PC-9 (cell line): Measurements from ENCODE around the gene PBX3. TPM values are rescaled to one million over a fixed set of nuclear protein-coding genes. Genes with fewer than 3 reads are reported as not detected.

Experiments
- BruUV-seq: library from RNA; stranded (reverse); fragments of 400-500 nt; replicated peaks from 2 replicates; lab custom pipeline; 2021; lab: Mats Ljungman, UMichigan
- CTCF ChIA-PET: fragments of 300-600 bp; sonication (Branson Sonifier 250); formaldehyde crosslinking; loops from one replicate; lab custom pipeline; 2022; ENCODE audit warnings: antibody characterized with exemption; lab: Charles Lee
- POLR2A ChIA-PET: fragments of 300-600 bp; sonication (Branson Sonifier 250); formaldehyde crosslinking; loops from one replicate; lab custom pipeline; 2022; ENCODE audit warnings: antibody characterized with exemption; ENCODE audit not compliant: unreplicated experiment; lab: Charles Lee
- DNase-seq, 2 experiments: peaks; one replicate each; pipeline versions ENCODE4 v3.0.0 to v3.0.0-alpha.2; 2015 to 2022; ENCODE audit warnings: mixed read lengths in 1 of 2
- H2AFZ ChIP-seq: fragments of 200-600 bp; sonication (generic); 2 replicates; pipeline ENCODE4 v1.8.1; 2017; ENCODE audit warnings: antibody characterized with exemption
- H3F3A ChIP-seq: fragments of 200-600 bp; sonication (generic); 2 replicates; pipeline ENCODE4 v1.8.1; 2017; ENCODE audit warnings: antibody characterized with exemption, mild to moderate bottlenecking, low read depth; ENCODE audit not compliant: insufficient read depth
- H3K27ac ChIP-seq: fragments of 200-600 bp; sonication (generic); 2 replicates; pipeline ENCODE4 v1.6.1; 2016; ENCODE audit warnings: mixed run types
- H3K27me3 ChIP-seq: fragments of 200-600 bp; sonication (generic); 2 replicates; pipeline ENCODE4 v1.6.1; 2016; ENCODE audit warnings: low read depth, mixed run types; ENCODE audit not compliant: insufficient read depth
- H3K36me3 ChIP-seq: fragments of 200-600 bp; sonication (generic); 2 replicates; pipeline ENCODE4 v1.6.1; 2016; ENCODE audit warnings: low read depth, mixed run types
- H3K4me1 ChIP-seq: fragments of 200-600 bp; sonication (generic); replicated peaks from 2 replicates; pipeline ENCODE4 v1.6.1; 2016; ENCODE audit warnings: mixed run types; ENCODE audit not compliant: insufficient read depth
- H3K4me2 ChIP-seq: fragments of 200-600 bp; sonication (generic); 2 replicates; pipeline ENCODE4 v1.6.1; 2017; ENCODE audit warnings: mixed run types
- H3K4me3 ChIP-seq: fragments of 200-600 bp; sonication (generic); 2 replicates; pipeline ENCODE4 v1.6.1; 2016; ENCODE audit warnings: mixed run types
- H3K79me2 ChIP-seq: fragments of 200-600 bp; sonication (generic); 2 replicates; pipeline ENCODE4 v1.6.1; 2017; ENCODE audit warnings: low read depth, mixed run types
- H3K9me2 ChIP-seq: fragments of 200-600 bp; sonication (generic); 2 replicates; pipeline ENCODE4 v1.8.1; 2017; ENCODE audit warnings: mild to moderate bottlenecking; ENCODE audit not compliant: insufficient read depth
- H3K9me3 ChIP-seq: fragments of 200-600 bp; sonication (generic); 2 replicates; pipeline ENCODE4 v1.8.1; 2016; ENCODE audit warnings: low read depth; ENCODE audit not compliant: insufficient read depth
- H4K20me1 ChIP-seq: fragments of 200-600 bp; sonication (generic); 2 replicates; pipeline ENCODE4 v1.8.1; 2017; ENCODE audit not compliant: insufficient read depth
- EZH2 ChIP-seq: fragments of 200-600 bp; sonication (generic); IDR thresholded peaks from 2 replicates; pipeline ENCODE4 v1.8.0; 2017; ENCODE audit warnings: antibody characterized with exemption, low read depth
- intact Hi-C: fragments of 100-400 bp; cut with micrococcal nuclease; formaldehyde crosslinking; loops from one replicate; pipeline ENCODE4 v1.10.0; 2022; ENCODE audit not compliant: unreplicated experiment
- total RNA-seq: library from RNA; stranded (reverse); gene quantifications from 2 replicates; pipeline ENCODE4 v1.2.3, GENCODE V29; 2021
- TF ChIP-seq, protein P1 (sequence below): fragments of 200-600 bp; sonication (generic); conservative IDR thresholded peaks from 2 replicates; pipeline ENCODE4 v1.6.1; 2017; ENCODE audit warnings: mixed run types, antibody characterized with exemption, mild to moderate bottlenecking, moderate library complexity

PBX3 gene
- total RNA-seq, 1 experiment from 2014 or later, result 18.3 TPM

DNA sequence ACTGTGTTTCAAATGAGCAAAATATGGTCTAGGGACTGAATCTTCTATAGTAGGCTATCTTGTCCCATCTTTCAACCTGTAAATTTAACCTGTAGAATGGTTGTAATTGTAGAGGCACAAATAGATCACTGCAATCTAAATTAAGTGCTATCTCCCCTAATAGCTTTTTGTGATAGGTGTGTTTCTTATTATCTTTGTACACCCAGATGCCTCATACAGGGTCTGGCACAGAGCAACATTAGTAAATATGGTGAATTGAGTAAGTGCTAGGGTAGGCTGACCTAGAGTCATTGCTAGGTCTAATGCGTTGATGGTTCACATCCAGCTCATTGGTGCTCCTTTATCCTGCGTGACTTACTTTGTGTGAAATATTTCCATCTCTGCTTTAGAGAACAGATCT, 100.6 kb downstream of the PBX3 start:
- no TSS peak for BruUV-seq
- no peaks in the 10 kb centered on the region for H3K9me3 ChIP-seq
- no peak overlapping the region for H3K4me3 ChIP-seq
- TF ChIP-seq EZH2, result no peak
- TF ChIP-seq, protein P1, sequence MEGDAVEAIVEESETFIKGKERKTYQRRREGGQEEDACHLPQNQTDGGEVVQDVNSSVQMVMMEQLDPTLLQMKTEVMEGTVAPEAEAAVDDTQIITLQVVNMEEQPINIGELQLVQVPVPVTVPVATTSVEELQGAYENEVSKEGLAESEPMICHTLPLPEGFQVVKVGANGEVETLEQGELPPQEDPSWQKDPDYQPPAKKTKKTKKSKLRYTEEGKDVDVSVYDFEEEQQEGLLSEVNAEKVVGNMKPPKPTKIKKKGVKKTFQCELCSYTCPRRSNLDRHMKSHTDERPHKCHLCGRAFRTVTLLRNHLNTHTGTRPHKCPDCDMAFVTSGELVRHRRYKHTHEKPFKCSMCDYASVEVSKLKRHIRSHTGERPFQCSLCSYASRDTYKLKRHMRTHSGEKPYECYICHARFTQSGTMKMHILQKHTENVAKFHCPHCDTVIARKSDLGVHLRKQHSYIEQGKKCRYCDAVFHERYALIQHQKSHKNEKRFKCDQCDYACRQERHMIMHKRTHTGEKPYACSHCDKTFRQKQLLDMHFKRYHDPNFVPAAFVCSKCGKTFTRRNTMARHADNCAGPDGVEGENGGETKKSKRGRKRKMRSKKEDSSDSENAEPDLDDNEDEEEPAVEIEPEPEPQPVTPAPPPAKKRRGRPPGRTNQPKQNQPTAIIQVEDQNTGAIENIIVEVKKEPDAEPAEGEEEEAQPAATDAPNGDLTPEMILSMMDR, result no peak
- no peaks in the 10 kb centered on the region for H4K20me1 ChIP-seq
- H3K36me3 ChIP-seq, result no peaks in the 10 kb centered on the region
- no peaks in the 10 kb centered on the region for H3K4me1 ChIP-seq
- H3K27ac ChIP-seq, result no peak overlapping the region
- intact Hi-C loops, result no loop called here
- ChIA-PET POLR2A (no interaction called here), CTCF (no interaction called here)
- H2AFZ ChIP-seq, result no peak overlapping the region
- no peaks in the 10 kb centered on the region for H3F3A ChIP-seq
- no peak for DNase-seq
- H3K9me2 ChIP-seq, result no peaks in the 10 kb centered on the region; the same call in 1 of the 2 replicates
- H3K79me2 ChIP-seq, result no peaks in the 10 kb centered on the region
- no peak overlapping the region for H3K4me2 ChIP-seq
- H3K27me3 ChIP-seq, result no peaks in the 10 kb centered on the region

GRCh38 chr9:125850106-125850632, 103.0 kb downstream of the PBX3 start:
- no peak overlapping the region for H3K4me3 ChIP-seq
- H3K4me2 ChIP-seq, result no peak overlapping the region
- no TSS peak for BruUV-seq
- intact Hi-C loops, result no loop called here
- ChIA-PET POLR2A (no interaction called here), CTCF (no interaction called here)
- H3K79me2 ChIP-seq, result no peaks in the 10 kb centered on the region
- H4K20me1 ChIP-seq, result no peaks in the 10 kb centered on the region
- no peaks in the 10 kb centered on the region for H3K27me3 ChIP-seq
- H3K27ac ChIP-seq, result no peak overlapping the region
- DNase-seq, result no peak
- H3K9me2 ChIP-seq, result no peaks in the 10 kb centered on the region; the same call in 1 of the 2 replicates
- no peaks in the 10 kb centered on the region for H3K36me3 ChIP-seq
- 0 out of 2 replicates have a peak, but pooled peaks cover 5% of the 10 kb centered on the region for H3K9me3 ChIP-seq
- H3F3A ChIP-seq, result no peaks in the 10 kb centered on the region
- H2AFZ ChIP-seq, result no peak overlapping the region
- H3K4me1 ChIP-seq, result peaks cover 9% of the 10 kb centered on the region; the same call in 1 of the 2 replicates
- no peak for TF ChIP-seq EZH2
- TF ChIP-seq, protein P1, result no peak

GRCh38 chr9:125850763-125851162, 103.6 kb downstream of the PBX3 start:
- Histone ChIP-seq H4K20me1 (no peaks in the 10 kb centered on the region), H3K4me1 (peaks cover 9% of the 10 kb centered on the region; the same call in 1 of the 2 replicates), H2AFZ (no peak overlapping the region), H3F3A (no peaks in the 10 kb centered on the region), H3K27me3 (no peaks in the 10 kb centered on the region), H3K9me2 (no peaks in the 10 kb centered on the region; the same call in 1 of the 2 replicates), H3K4me3 (no peak overlapping the region), H3K4me2 (no peak overlapping the region), H3K79me2 (no peaks in the 10 kb centered on the region), H3K27ac (no peak overlapping the region), H3K36me3 (no peaks in the 10 kb centered on the region), H3K9me3 (0 out of 2 replicates have a peak, but pooled peaks cover 5% of the 10 kb centered on the region)
- intact Hi-C loops, result no loop called here
- CTCF ChIA-PET, result no interaction called here
- POLR2A ChIA-PET, result interaction anchor here (0.6 kb wide), 1 partner anchor 15 kb away, joined by 13 read pairs; no protein-coding TSS in a partner anchor
- no peak for TF ChIP-seq EZH2
- TF ChIP-seq, protein P1, result no peak
- no TSS peak for BruUV-seq
- DNase-seq, result no peak
